Fibroblast of skin of back (primary cell): ENCODE results near the gene CDH16.
A peak's percentile ranks its signal among the peaks of the same experiment; 100 is the strongest.

Experiments
- DNase-seq: peaks from one replicate; pipeline ENCODE4 v3.0.0-alpha.2; 2013

Gene CDH16

GRCh38 chr16:66894948-66895688 lies 23.6 kb downstream of the CDH16 start:
- peak; percentile 66 for DNase-seq

- DNase-seq: no peak
These were observed 24.6 kb downstream of the CDH16 start for GRCh38 chr16:66894055-66894454.

GRCh38 chr16:66891797-66892196 lies 26.9 kb downstream of the CDH16 start:
- DNase-seq: no peak

- DNase-seq: no peak
These were observed 27.3 kb downstream of the CDH16 start for GRCh38 chr16:66891360-66891759.

DNA sequence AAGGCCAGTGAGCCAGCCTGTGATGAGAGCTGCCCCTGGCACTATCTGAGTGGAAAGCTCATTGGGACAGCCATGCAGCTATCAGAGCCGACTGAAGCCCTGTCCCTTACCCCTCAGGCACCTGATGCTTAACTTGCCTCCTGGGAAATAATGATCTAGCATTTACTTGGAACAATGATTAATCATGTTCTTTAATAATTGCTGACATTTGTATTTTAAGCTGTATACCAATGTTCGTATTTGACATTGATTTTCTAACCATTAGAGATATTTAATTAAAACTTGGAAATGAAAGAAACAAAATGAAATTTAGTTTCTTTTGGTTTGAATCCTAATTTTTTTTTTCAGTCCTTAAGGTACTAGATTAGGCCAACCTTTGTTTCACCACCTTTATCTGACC lies 27.9 kb downstream of the CDH16 start:
- DNase-seq: no peak

DNA sequence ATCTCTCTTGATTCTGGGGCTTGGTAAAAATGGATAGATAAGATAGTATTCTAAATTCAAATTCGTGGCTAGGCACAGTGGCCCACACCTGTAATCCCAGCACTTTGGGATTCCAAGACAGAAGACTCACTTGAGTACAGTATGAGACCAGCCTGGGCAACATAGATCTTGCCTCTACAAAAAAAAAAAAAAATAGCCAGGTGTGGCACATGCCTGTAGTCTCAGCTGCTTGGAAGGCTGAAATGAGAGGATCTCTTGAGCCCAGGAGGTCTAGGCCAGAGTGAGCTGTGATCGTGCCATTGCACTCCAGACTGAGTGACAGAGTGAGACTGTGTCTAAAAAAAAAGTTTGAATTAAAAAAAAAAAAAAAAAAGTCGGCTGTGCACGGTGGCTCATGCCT lies 29.1 kb downstream of the CDH16 start:
- DNase-seq: no peak

DNA sequence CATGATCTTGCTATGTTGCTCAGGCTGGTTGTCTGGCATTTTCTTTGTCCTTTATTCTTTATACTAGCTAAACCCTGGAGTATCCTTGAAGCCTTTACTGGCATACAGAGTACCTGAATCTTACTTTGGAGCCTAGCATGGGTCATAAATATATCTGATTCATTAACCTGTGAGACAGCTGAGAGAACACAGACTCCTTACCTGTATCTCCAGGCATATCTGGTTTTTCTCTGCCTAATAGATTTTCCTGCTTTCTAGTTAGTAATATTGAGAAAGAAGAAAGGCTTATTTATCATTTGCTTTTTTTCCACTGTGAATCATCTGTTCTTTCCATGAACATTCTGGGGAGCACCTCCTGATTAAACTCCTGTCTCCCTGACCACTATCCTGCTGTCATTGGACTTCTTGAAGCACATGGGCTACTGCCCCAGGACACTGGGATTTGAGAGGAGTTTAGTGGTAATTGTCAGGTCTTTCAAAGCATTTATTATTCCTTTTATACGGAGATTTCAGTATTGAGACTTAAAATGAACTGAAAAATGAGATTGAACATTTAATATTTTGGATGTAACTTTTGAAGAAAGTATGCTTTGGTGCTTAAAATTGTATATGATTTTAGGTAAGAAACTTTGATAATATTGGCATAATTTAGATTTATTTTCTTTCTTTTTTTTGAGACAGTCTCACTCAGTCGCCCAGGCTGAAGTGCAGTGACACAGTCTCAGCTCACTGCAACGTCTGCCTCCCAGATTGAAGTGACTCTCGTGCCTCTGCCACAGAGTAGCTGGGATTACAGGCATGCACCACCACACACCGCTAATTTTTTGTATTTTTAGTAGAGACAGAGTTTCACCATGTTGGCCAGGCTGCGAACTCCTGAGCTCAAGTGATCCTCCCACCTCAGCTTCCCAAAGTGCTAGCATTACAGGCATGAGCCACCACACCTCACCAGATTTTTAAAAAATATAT lies 29.8 kb downstream of the CDH16 start:
- DNase-seq: no peak

DNA sequence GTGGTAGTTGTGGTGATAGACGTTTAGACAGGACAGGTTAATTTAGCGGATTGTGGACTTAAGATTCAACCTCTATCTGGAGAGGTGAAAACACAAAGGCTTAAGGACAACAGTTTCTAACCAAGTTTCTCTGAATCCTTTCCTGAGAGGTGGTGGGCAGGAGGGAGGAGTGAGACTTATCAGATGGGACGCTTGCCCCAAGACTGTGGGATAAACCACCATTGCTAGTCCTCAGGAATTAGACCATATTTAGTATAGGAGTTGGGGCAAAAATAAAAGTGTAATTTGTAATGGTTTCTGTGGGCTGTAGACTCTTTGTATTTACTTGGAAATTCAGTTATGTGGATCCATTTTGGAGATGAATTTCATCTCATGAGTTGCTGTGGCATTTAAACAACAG lies 31.8 kb downstream of the CDH16 start:
- no peak for DNase-seq

GRCh38 chr16:66886321-66886720 lies 32.4 kb downstream of the CDH16 start:
- no peak for DNase-seq

- DNase-seq: no peak
These were observed 33.2 kb downstream of the CDH16 start for GRCh38 chr16:66885491-66885890.

GRCh38 chr16:66882702-66883101 lies 36.0 kb downstream of the CDH16 start:
- DNase-seq: no peak

DNA sequence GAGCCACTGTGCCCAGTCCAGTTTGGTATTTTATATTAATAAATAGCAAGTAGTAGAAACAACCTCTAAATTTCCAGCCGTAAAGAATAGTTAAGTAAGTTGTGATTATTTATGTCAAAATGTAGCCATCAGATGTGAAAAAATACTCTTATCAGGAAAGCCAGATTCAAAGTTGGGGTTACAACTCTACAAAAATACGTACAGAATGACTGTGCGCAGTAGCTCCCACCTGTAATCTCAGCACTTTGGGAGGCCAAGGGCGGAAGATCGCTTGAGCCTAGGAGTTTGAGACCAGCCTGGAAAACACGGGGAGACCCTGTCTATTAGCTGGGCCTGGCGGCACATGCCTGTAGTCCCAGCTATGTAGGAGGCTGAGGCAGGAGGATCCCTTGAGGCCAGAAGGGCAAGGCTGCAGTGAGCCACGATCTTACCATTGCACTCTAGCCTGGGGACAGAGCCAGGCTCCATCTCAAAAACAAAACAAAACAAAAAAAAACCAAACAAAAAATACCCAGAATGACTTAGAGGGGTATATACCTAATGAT lies 36.6 kb downstream of the CDH16 start:
- DNase-seq: no peak

GRCh38 chr16:66881560-66881959 lies 37.1 kb downstream of the CDH16 start:
- no peak for DNase-seq

DNA sequence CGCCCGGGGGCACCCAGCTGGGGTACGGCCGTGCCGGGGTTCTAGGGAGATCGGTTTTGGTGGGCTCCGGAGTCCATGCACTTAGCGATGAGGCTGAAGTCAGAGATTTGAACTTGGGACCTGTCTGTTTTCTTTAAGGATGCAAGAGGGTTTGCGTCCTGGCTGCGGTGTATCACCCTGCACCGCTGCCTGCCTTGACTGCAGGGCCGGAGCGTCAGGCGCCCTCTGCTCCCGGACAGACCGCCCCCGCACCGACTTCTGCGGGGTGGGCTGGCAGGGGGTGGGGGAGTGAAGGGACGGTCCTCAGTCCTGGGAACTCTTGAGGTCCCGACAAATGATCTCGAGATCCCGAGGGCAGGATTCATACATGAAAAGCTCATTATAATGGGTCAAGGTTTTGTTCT lies 37.7 kb downstream of the CDH16 start:
- no peak for DNase-seq

- DNase-seq: peak; percentile 97
These were observed 38.2 kb downstream of the CDH16 start, which contains the start of gene PDP2 for GRCh38 chr16:66880288-66881013. Gene PDP2 (plus strand): TSS chr16:66880515. CDS start chr16:66884285, 3,770 bp downstream.

GRCh38 chr16:66878067-66878466 lies 40.6 kb downstream of the CDH16 start:
- DNase-seq: peak; percentile 14

GRCh38 chr16:66874079-66874775 lies 44.5 kb downstream of the CDH16 start:
- peak; percentile 47 for DNase-seq

- no peak for DNase-seq
These were observed 45.0 kb downstream of the CDH16 start for GRCh38 chr16:66873685-66874055.

DNA sequence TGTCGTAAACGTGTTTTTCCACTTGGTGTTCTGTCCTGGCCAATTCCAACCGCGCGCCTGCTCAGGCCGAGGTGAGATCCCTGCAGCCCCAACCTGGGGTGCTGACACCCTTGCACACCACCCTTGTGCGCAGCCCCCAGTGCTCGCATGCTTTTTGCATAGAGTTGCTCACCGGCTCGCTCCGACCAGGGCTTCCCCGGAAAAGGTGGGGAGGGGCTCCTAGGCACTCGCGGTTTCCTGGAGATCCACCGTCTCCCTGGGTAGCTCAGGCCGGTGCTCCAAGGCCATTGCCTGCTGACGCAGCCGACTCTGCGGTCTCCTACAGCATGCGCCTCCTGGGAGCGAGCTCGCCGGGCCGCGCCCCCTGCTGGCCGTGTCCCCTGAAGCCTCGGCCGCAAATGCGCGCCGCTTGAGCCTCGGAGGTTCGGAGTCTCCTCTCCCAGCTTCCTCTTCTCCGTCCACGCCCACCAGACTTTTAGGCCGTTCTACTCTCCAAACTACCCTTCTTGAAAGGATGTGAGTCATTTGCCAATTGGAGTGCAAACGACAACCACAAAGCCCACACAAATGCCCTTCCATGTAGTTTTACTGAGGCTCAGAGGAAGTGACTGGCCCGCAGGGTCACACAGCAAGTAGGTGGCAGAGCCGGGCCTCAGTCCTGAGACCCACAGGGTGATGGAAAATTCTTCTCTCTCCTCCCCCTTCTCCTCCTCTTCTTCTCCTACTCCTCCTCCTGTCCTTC lies 45.6 kb downstream of the CDH16 start:
- peak; percentile 100 for DNase-seq

DNA sequence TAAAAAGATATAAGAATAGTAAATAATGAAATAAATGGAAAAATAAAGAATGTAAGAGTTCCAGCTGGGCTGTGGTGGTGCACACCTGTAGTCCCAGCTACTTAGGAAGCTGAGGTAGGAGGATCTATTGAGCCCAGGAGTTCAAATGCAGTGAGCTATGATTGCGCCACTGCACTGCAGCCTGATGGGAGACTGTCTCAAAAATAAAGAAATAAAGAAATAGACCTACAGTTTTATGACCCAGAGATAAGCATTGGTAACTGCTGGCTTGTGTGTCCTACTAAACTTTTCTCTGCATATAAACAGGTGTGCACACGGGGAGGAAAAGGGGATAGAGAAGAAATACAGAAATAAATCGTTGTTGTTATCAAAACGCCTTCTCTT lies 46.1 kb downstream of the CDH16 start:
- DNase-seq: no peak

- DNase-seq: no peak
These were observed 46.8 kb downstream of the CDH16 start for GRCh38 chr16:66871840-66872239.
